Measurements from ENCODE around the gene SYNE2. TPM values are rescaled to one million over a fixed set of nuclear protein-coding genes. Genes with fewer than 3 reads are reported as not detected.

Gene SYNE2
- total RNA-seq, 2 experiments from 2014 or later: 77.7 to 82.4 TPM

GRCh38 chr14:64119500-64119899 lies 266.7 kb downstream of the SYNE2 start:
- Mint-ChIP-seq H3K4me3 (no peak overlapping the region), H3K4me1 (peaks cover 3% of the 10 kb centered on the region), H3K9me3 (no peaks in the 10 kb centered on the region), H3K36me3 (ENCODE audit: low read depth) (peaks cover 38% of the 10 kb centered on the region), H3K27ac (no peak overlapping the region), H3K27me3 (no peaks in the 10 kb centered on the region)
- CTCF ChIA-PET: no interaction called here
- POLR2A ChIA-PET: no interaction called here
- no peak for DNase-seq

DNA sequence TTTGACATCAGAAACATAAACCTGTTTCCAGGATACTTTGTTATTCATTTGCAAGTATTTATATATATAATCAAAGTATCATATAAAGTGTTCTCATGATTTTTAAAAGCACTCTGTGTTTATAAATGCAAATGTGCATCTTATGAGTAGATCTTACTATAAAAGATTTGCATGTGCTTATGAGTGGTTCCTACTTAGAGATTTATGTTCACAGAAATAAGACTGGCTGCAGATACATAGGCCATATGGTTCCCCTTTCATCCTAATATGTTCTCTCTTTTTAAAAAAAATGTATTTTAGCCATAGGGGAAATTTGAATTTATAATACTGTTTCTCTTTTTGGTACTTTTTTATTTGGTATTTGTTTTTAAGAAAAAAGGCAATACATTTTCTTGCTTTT lies 267.2 kb downstream of the SYNE2 start:
- Mint-ChIP-seq H3K4me1 (peaks cover 3% of the 10 kb centered on the region), H3K36me3 (ENCODE audit: low read depth) (peaks cover 38% of the 10 kb centered on the region), H3K27ac (no peak overlapping the region), H3K9me3 (no peaks in the 10 kb centered on the region), H3K27me3 (no peaks in the 10 kb centered on the region), H3K4me3 (no peak overlapping the region)
- ChIA-PET CTCF (no interaction called here), POLR2A (no interaction called here)
- DNase-seq: no peak

GRCh38 chr14:64123241-64123822 lies 270.5 kb downstream of the SYNE2 start:
- ChIA-PET POLR2A (interaction anchor here (1.2 kb wide), 1 partner anchor 110 kb away, joined by 3 read pairs; no protein-coding TSS in a partner anchor), CTCF (interaction anchor here (0.7 to 1.9 kb wide), 2 partner anchors 21 to 180 kb away, joined by 3 to 7 read pairs; no protein-coding TSS in a partner anchor)
- H3K4me3 Mint-ChIP-seq: no peak overlapping the region
- no peak for DNase-seq
- H3K36me3 Mint-ChIP-seq (ENCODE audit: low read depth): peaks cover 57% of the 10 kb centered on the region
- no peak overlapping the region for H3K27ac Mint-ChIP-seq
- peaks cover 3% of the 10 kb centered on the region for H3K4me1 Mint-ChIP-seq
- H3K9me3 Mint-ChIP-seq: no peaks in the 10 kb centered on the region
- H3K27me3 Mint-ChIP-seq: no peaks in the 10 kb centered on the region

GRCh38 chr14:64125270-64125669 lies 272.5 kb downstream of the SYNE2 start:
- Mint-ChIP-seq H3K27me3 (no peaks in the 10 kb centered on the region), H3K9me3 (no peaks in the 10 kb centered on the region), H3K27ac (no peak overlapping the region), H3K4me1 (peaks cover 1% of the 10 kb centered on the region), H3K4me3 (no peak overlapping the region), H3K36me3 (ENCODE audit: low read depth) (peaks cover 58% of the 10 kb centered on the region)
- ChIA-PET CTCF (interaction anchor here (0.6 kb wide), 1 partner anchor 451 kb away, joined by 3 read pairs; no protein-coding TSS in a partner anchor), POLR2A (no interaction called here)
- DNase-seq: no peak

GRCh38 chr14:64126548-64126947 lies 273.7 kb downstream of the SYNE2 start:
- no peak overlapping the region for H3K4me3 Mint-ChIP-seq
- CTCF ChIA-PET: no interaction called here
- H3K4me1 Mint-ChIP-seq: peaks cover 1% of the 10 kb centered on the region
- no peak overlapping the region for H3K27ac Mint-ChIP-seq
- no peaks in the 10 kb centered on the region for H3K27me3 Mint-ChIP-seq
- DNase-seq: no peak
- H3K36me3 Mint-ChIP-seq (ENCODE audit: low read depth): peaks cover 63% of the 10 kb centered on the region
- no peaks in the 10 kb centered on the region for H3K9me3 Mint-ChIP-seq
- POLR2A ChIA-PET: no interaction called here

DNA sequence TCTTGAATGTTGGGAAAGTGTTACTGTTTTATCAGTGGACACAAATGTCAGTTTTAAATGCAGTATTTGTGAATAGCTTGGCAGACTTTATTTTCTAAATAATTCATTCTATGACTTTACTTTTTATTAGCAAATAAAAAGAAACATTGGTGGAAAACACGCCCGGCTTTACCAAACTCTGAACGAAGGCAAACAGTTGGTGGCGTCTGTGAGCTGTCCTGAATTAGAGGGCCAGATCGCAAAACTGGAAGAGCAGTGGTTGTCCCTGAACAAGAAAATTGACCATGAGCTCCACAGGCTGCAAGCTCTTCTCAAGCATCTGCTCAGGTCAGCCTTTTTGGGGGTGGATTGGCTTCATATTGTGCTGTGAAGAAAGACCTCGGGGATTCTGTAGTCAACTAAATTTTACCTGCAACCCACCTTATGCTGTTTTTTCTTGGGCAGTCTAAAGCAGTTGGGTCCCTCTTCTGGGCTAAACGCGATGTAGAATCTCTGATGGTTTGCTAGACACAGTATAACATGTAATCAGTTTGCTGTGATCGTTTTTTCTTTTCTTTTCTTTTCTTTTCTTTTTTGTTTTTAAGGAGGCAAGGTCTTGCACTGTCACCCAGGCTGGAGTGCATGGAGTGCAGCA lies 285.0 kb downstream of the SYNE2 start:
- ChIA-PET POLR2A (interaction anchor here (0.8 kb wide), 1 partner anchor 8 kb away, joined by 3 read pairs; no protein-coding TSS in a partner anchor), CTCF (interaction anchor here (3.1 to 3.7 kb wide), 2 partner anchors 157 to 166 kb away, joined by 16 to 18 read pairs; partner anchors contain the start of gene ESR2)
- no peaks in the 10 kb centered on the region for H3K4me1 Mint-ChIP-seq
- no peaks in the 10 kb centered on the region for H3K27me3 Mint-ChIP-seq
- DNase-seq: no peak
- H3K9me3 Mint-ChIP-seq: no peaks in the 10 kb centered on the region
- H3K27ac Mint-ChIP-seq: no peak overlapping the region
- peaks cover 34% of the 10 kb centered on the region for H3K36me3 Mint-ChIP-seq (ENCODE audit: low read depth)
- no peak overlapping the region for H3K4me3 Mint-ChIP-seq

GRCh38 chr14:64147126-64147790 lies 294.5 kb downstream of the SYNE2 start:
- no peak for DNase-seq
- CTCF ChIA-PET: no interaction called here
- no peak overlapping the region for H3K4me3 Mint-ChIP-seq
- POLR2A ChIA-PET: no interaction called here
- H3K9me3 Mint-ChIP-seq: no peaks in the 10 kb centered on the region
- peaks cover 25% of the 10 kb centered on the region for H3K36me3 Mint-ChIP-seq (ENCODE audit: low read depth)
- no peaks in the 10 kb centered on the region for H3K27me3 Mint-ChIP-seq
- no peaks in the 10 kb centered on the region for H3K4me1 Mint-ChIP-seq
- H3K27ac Mint-ChIP-seq: no peak overlapping the region

GRCh38 chr14:64149921-64150320 lies 297.1 kb downstream of the SYNE2 start:
- Mint-ChIP-seq H3K27me3 (no peaks in the 10 kb centered on the region), H3K4me1 (no peaks in the 10 kb centered on the region), H3K9me3 (no peaks in the 10 kb centered on the region), H3K36me3 (ENCODE audit: low read depth) (peaks cover 28% of the 10 kb centered on the region), H3K27ac (no peak overlapping the region), H3K4me3 (no peak overlapping the region)
- ChIA-PET POLR2A (no interaction called here), CTCF (interaction anchor here (0.6 to 0.8 kb wide), 2 partner anchors 140 to 145 kb away, joined by 3 to 6 read pairs; no protein-coding TSS in a partner anchor)
- DNase-seq: no peak

DNA sequence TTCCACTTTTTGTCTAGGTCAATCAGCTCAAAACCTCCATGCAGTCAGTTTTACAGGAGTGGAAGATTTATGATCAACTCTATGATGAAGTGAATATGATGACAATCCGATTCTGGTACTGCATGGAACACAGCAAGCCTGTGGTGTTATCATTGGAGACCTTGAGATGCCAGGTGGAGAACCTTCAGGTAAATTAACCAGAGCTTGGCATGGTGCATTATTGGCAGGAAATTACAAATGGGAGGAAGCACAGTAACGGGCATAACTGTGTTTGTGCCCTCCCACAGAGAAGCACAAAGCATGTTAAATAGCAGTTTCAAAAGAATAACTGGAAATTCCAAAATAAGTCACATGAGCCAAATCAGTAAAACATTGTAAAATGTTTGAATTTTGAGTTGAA lies 305.8 kb downstream of the SYNE2 start:
- Mint-ChIP-seq H3K4me1 (no peaks in the 10 kb centered on the region), H3K4me3 (no peak overlapping the region), H3K27me3 (no peaks in the 10 kb centered on the region), H3K9me3 (no peaks in the 10 kb centered on the region), H3K36me3 (ENCODE audit: low read depth) (peaks cover 48% of the 10 kb centered on the region), H3K27ac (no peak overlapping the region)
- ChIA-PET CTCF (no interaction called here), POLR2A (no interaction called here)
- no peak for DNase-seq

DNA sequence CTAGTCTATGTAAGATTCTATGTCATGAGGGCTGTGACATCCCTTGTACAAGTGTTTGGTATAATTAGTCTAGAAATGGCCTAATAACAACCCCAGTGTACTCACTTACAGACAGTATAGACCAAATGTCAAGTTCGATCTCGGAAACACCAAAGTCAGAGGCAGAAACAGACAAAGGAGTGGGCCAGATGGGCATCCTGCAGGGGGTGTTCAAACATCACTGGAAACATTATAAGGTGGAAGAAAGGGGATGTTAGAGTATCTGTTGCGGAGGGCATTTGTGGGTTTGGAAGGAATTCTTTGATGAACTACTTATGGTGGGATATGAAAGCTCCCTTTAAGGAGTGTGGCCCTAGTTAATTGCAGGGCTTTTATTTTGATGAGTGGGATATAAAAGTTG lies 306.8 kb downstream of the SYNE2 start:
- H3K27ac Mint-ChIP-seq: no peak overlapping the region

DNA sequence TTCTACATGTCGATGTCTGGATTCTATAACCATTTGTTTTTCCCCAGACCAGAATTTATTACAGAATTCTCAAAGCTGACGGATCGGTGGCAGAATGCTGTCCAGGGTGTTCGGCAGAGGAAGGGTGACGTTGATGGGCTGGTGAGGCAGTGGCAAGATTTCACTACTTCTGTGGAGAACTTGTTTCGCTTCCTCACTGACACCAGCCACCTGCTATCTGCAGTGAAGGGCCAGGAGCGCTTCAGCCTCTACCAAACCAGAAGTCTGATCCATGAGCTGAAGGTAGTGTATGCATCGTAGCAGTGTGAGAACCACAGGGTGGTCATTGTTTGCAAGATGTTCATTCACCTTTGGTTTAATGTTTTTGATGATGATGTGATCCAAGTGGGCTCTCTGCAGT lies 317.4 kb downstream of the SYNE2 start:
- CTCF ChIA-PET: interaction anchor here (0.7 kb wide), 1 partner anchor 128 kb away, joined by 3 read pairs; no protein-coding TSS in a partner anchor
- DNase-seq: no peak
- Mint-ChIP-seq H3K27ac (no peak overlapping the region), H3K27me3 (no peaks in the 10 kb centered on the region), H3K9me3 (no peaks in the 10 kb centered on the region), H3K4me1 (no peaks in the 10 kb centered on the region), H3K4me3 (no peak overlapping the region), H3K36me3 (ENCODE audit: low read depth) (peaks cover 40% of the 10 kb centered on the region)
- POLR2A ChIA-PET: no interaction called here

More for the DNA sequence above, 306.8 kb downstream of the SYNE2 start:
- Mint-ChIP-seq H3K36me3 (ENCODE audit: low read depth) (peaks cover 43% of the 10 kb centered on the region), H3K9me3 (no peaks in the 10 kb centered on the region), H3K4me3 (no peak overlapping the region), H3K4me1 (no peaks in the 10 kb centered on the region), H3K27me3 (no peaks in the 10 kb centered on the region)
- no peak for DNase-seq
- CTCF ChIA-PET: no interaction called here
- POLR2A ChIA-PET: no interaction called here

DNA sequence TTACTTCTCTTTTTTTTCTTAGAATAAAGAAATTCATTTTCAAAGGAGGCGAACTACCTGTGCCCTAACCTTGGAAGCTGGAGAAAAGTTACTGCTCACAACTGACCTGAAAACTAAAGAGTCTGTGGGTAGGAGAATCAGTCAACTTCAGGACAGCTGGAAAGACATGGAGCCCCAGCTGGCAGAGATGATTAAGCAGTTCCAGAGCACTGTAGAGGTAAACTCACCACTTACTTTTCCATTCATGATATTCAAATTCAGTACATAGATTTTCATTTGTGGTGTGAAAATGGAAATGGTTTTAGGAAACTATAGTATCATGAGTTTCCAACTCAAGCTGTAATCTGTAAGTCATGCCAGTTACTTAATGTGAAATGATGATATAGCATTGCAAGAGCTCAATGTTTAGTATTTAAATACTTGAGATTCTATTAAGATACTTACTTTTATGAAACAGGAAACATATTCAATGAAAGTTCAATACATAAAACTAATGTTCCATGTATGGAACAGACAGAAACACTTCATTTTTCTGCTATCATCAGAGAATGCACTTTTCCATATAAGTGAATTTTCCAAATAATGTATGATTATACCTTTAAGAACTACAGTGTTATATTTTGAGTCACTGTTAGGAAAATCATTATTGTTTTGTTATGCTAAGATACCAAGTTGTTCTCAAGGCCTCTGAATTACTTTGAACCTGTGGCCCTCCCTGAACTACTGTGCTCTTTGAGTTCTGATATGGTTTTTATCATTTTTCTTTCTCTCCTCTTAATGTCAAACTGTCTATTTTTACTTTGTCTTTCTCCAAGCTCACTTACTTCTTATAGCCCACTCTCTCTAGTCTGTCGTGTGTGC lies 322.3 kb downstream of the SYNE2 start:
- Mint-ChIP-seq H3K36me3 (ENCODE audit: low read depth) (peaks cover 54% of the 10 kb centered on the region), H3K9me3 (no peaks in the 10 kb centered on the region), H3K4me3 (no peak overlapping the region), H3K4me1 (peaks cover 4% of the 10 kb centered on the region), H3K27me3 (no peaks in the 10 kb centered on the region), H3K27ac (no peak overlapping the region)
- DNase-seq: no peak
- ChIA-PET POLR2A (no interaction called here), CTCF (no interaction called here)

- ChIA-PET POLR2A (no interaction called here), CTCF (no interaction called here)
- Mint-ChIP-seq H3K27ac (no peak overlapping the region), H3K4me1 (peaks cover 4% of the 10 kb centered on the region), H3K9me3 (no peaks in the 10 kb centered on the region), H3K4me3 (no peak overlapping the region), H3K36me3 (ENCODE audit: low read depth) (peaks cover 53% of the 10 kb centered on the region), H3K27me3 (no peaks in the 10 kb centered on the region)
- DNase-seq: no peak
Observed at GRCh38 chr14:64176330-64176729, 323.5 kb downstream of the SYNE2 start.

All from activated CD4-positive, alpha-beta memory T cell treated with anti-CD3 and anti-CD28 coated beads, Interleukin-2, amount 10 ng/mL, durations not matched to agents 7 days and 5 days (primary cell).